Ectodermal cell (in vitro differentiated cells): ENCODE data around the gene CHST11.

Experiments used
- H3K27ac ChIP-seq: 2 replicates; pipeline ENCODE4 v1.7.0; 2013; ENCODE audit warnings: mild to moderate bottlenecking, low read depth, low read length; ENCODE audit not compliant: insufficient read depth, poor library complexity, severe bottlenecking
- H3K27me3 ChIP-seq: 2 replicates; pipeline ENCODE4 v1.7.0; 2013; ENCODE audit warnings: mild to moderate bottlenecking, low read length; ENCODE audit not compliant: insufficient read depth, control insufficient read depth, poor library complexity, severe bottlenecking
- H3K36me3 ChIP-seq: one replicate; pipeline ENCODE4 v1.7.0; 2013; ENCODE audit warnings: low read length; ENCODE audit not compliant: control insufficient read depth, insufficient read depth
- H3K4me1 ChIP-seq: one replicate; pipeline ENCODE4 v1.7.0; 2013; ENCODE audit warnings: low read length; ENCODE audit not compliant: control insufficient read depth, insufficient read depth
- H3K4me3 ChIP-seq: 2 replicates; pipeline ENCODE4 v1.7.0; 2013; ENCODE audit warnings: low read depth, low read length, control low read depth; ENCODE audit not compliant: insufficient read depth
- H3K9me3 ChIP-seq: 2 replicates; pipeline ENCODE4 v1.7.0; 2013; ENCODE audit warnings: mild to moderate bottlenecking, low read length, moderate library complexity; ENCODE audit not compliant: control insufficient read depth
- WGBS, 2 experiments: methylation state at CpG; one replicate each; pipeline ENCODE4 v1.1.7; 2013; ENCODE audit warnings: missing lambda C conversion rate in 2 of 2; 5-methylcytosine and 5-hydroxymethylcytosine counted together

Gene CHST11

DNA sequence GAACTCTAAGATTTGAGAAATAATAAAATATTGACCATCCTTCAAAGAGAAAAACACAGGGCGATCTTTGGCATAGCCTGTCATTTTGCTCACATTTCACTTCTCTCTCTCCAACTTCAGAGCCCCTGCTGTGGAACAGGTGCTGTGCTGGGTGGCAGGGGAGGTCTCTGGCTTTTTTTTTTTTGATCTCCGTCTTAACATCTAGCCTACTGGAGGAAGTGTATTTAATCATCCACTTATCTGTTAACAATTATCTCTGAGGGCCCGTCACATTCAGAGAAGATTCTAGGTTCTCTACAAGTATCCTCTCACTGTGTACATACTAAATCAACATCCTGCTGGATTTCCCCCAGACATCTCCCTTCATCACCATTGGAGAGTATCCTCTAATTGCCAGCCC lies 34.1 kb downstream of the CHST11 start:
- no peaks in the 10 kb centered on the region for H3K9me3 ChIP-seq
- no peaks in the 10 kb centered on the region for H3K27me3 ChIP-seq
- no peaks in the 10 kb centered on the region for H3K36me3 ChIP-seq
- H3K4me1 ChIP-seq: no peaks in the 10 kb centered on the region
- no peak overlapping the region for H3K4me3 ChIP-seq
- WGBS, 2 experiments: 84 to 92% methylated on average over 3 of the region's 3 CpGs
- no peak overlapping the region for H3K27ac ChIP-seq

- Histone ChIP-seq H3K36me3 (no peaks in the 10 kb centered on the region), H3K4me3 (no peak overlapping the region), H3K9me3 (no peaks in the 10 kb centered on the region), H3K27ac (no peak overlapping the region), H3K4me1 (no peaks in the 10 kb centered on the region), H3K27me3 (no peaks in the 10 kb centered on the region)
- WGBS, 2 experiments: 93 to 97% methylated on average over 7 of the region's 7 CpGs
These were observed 36.7 kb downstream of the CHST11 start for GRCh38 chr12:104493496-104493895.

- WGBS, 2 experiments: 82 to 85% methylated on average over 13 of the region's 13 CpGs
- H3K27me3 ChIP-seq: no peaks in the 10 kb centered on the region
- H3K4me1 ChIP-seq: no peaks in the 10 kb centered on the region
- no peak overlapping the region for H3K27ac ChIP-seq
- no peaks in the 10 kb centered on the region for H3K36me3 ChIP-seq
- H3K9me3 ChIP-seq: no peaks in the 10 kb centered on the region
- H3K4me3 ChIP-seq: no peak overlapping the region
These were observed 37.5 kb downstream of the CHST11 start for GRCh38 chr12:104494137-104494792.

DNA sequence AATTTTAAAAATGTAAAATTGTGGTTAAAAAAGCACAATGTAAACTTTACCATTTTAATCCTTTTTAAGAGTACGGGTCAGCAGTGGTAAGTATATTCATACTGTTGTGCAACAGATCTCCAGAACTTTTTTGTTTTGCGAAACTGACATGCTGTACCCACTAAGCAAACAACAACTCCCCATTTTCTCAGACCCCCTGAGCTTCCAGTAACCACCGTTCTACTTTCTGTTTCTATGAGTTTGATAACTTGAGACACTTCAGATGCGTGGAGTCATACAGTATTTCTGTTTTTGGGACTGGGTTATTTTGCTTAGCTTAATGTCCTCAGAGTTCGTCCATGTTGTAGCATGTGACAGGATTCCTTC lies 38.0 kb downstream of the CHST11 start:
- no peaks in the 10 kb centered on the region for H3K36me3 ChIP-seq
- peaks cover 5% of the 10 kb centered on the region for H3K4me1 ChIP-seq
- no peak overlapping the region for H3K4me3 ChIP-seq
- H3K9me3 ChIP-seq: no peaks in the 10 kb centered on the region
- no peak overlapping the region for H3K27ac ChIP-seq
- 94 to 97% methylated on average over 5 of the region's 5 CpGs for WGBS, 2 experiments
- H3K27me3 ChIP-seq: no peaks in the 10 kb centered on the region

- no peak overlapping the region for H3K27ac ChIP-seq
- no peaks in the 10 kb centered on the region for H3K9me3 ChIP-seq
- H3K4me3 ChIP-seq: no peak overlapping the region
- no peaks in the 10 kb centered on the region for H3K27me3 ChIP-seq
- peaks cover 6% of the 10 kb centered on the region for H3K4me1 ChIP-seq
- 92 to 97% methylated on average over 3 of the region's 3 CpGs for WGBS, 2 experiments
- H3K36me3 ChIP-seq: no peaks in the 10 kb centered on the region
These were observed 39.0 kb downstream of the CHST11 start for GRCh38 chr12:104495786-104496185.

DNA sequence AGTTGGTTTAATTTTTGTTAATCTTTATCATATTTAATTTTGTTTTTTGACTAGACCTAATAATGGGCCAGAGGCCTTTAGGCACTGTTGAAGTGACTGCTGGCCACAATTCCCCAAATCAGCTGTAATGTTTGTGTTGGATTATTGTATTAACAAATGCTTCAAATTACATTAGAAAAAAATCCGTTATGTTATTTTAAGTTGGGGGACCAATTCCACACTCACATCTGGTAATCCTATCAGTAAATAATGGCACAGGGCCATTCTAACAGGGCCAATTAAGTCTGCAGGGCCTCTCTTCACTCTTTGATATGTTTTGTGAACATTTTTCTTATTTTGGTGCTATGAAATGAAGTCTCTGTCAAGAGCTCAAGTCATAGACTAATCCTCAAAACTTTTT lies 39.6 kb downstream of the CHST11 start:
- Histone ChIP-seq H3K4me3 (no peak overlapping the region), H3K27me3 (no peaks in the 10 kb centered on the region), H3K4me1 (peaks cover 6% of the 10 kb centered on the region), H3K36me3 (no peaks in the 10 kb centered on the region), H3K27ac (no peak overlapping the region), H3K9me3 (no peaks in the 10 kb centered on the region)
- WGBS, 2 experiments: 83 to 100% methylated on average over 1 of the region's 1 CpG

DNA sequence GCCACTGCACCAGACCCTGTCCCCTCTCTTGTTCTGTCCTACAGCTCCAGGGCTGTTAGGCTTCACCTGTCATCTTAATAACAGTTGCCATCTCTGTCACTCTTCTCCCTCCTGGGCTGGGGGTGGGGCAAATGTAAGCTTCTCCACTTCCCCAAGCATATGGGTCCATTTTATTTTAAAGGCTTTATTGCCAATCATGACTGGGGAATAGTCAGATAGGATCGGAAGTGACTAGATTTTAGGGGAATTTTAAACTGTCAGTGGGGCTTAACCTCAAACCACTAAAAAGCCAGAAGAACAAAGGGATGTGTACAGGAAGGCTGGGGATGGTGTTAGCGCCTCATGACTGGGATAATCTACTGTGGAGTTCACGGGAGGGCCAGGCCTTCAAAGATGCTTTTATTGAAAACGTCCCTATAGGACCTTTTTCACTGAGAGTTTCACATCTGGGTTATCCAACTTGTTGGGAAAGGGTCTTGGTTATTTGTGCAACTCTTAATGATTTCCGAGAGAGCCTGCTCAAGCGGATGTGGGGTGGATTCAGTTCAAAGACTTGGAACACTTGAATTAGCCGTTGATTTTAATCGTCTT lies 41.6 kb downstream of the CHST11 start:
- H3K36me3 ChIP-seq: no peaks in the 10 kb centered on the region
- no peak overlapping the region for H3K27ac ChIP-seq
- H3K9me3 ChIP-seq: no peaks in the 10 kb centered on the region
- no peak overlapping the region for H3K4me3 ChIP-seq
- H3K4me1 ChIP-seq: peaks cover 6% of the 10 kb centered on the region
- 91% methylated on average over 8 of the region's 8 CpGs for WGBS, 2 experiments
- no peaks in the 10 kb centered on the region for H3K27me3 ChIP-seq

DNA sequence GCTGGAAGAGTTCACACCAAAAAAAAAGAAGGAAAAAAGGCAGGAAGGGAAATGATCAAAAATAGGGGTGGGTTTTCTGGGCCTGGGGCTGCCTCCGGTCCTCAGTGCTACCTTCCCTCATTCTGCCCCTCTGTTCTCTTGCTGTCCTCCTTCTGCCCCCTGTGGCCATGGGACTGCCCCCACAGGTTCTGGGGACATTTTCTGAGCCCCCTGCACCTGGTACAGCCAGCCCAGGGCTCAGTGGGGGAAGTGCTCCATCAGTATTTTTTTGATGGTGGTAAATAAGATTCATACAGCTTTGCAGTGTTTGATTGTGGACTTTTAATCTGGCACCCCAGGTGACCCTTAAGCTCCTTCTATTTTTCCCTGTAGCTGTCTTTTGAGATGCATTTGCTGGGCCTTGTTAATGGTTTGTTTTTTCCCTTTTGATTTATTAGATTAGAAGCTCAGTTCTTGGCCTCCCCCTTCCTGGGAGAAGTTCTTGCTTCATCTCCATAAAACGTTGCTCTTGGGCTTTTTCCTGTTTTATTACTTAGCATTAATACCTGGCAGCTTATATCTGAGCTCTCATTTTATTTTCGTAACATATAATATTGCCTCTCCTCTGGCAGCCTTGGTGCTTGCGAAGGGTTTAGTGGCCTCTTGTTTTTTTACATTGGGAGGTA lies 43.1 kb downstream of the CHST11 start:
- H3K4me3 ChIP-seq: no peak overlapping the region
- H3K27me3 ChIP-seq: no peaks in the 10 kb centered on the region
- WGBS, 2 experiments: 51 to 71% methylated on average over 3 to 4 of the region's 4 CpGs
- H3K36me3 ChIP-seq: no peaks in the 10 kb centered on the region
- no peak overlapping the region for H3K27ac ChIP-seq
- H3K4me1 ChIP-seq: peaks cover 15% of the 10 kb centered on the region
- no peaks in the 10 kb centered on the region for H3K9me3 ChIP-seq

DNA sequence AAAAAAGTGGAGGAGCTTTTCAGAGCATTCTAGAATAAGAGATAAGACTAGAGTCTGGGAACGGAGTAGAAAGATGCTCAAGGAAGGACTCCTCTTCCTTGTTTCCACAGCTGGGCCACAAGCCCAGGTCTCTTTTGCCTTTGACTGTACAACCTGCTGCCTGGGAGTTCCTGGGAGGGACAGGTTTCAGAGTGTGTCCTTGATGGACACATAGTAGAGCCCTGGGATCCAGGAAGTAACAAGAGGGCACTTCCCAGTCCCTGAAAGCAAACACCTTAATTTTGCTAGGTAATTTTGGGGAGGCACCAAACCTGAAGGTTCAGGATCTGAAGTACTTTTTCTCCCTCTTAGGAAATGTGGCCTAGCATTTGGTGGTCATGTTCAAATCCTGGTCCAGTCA lies 44.4 kb downstream of the CHST11 start:
- no peaks in the 10 kb centered on the region for H3K9me3 ChIP-seq
- H3K4me3 ChIP-seq: no peak overlapping the region
- H3K4me1 ChIP-seq: peaks cover 15% of the 10 kb centered on the region
- H3K27ac ChIP-seq: no peak overlapping the region
- H3K36me3 ChIP-seq: no peaks in the 10 kb centered on the region
- WGBS, 2 experiments: 87 to 100% methylated on average over 1 of the region's 1 CpG
- H3K27me3 ChIP-seq: no peaks in the 10 kb centered on the region

DNA sequence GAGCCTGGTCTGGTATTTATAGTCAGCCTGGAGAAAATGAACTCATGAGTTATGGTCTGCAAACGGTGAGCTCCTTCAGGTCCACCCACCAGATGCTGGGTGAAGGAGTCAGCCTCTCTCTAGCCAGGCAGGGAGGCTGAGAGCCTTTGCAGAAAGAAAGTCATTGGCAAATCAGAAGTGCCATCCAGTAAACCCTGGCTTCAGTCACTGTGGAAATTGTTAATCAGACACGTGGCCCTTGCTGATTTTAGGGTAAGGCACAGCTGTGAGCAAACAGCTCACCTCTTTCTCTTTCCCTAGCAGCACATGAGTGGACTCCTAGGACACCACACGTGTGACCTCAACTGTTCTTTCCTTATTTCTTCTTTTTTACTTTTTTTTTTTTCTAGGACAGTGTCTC lies 44.9 kb downstream of the CHST11 start:
- 90 to 91% methylated on average over 3 of the region's 3 CpGs for WGBS, 2 experiments
- Histone ChIP-seq H3K27ac (no peak overlapping the region), H3K4me3 (no peak overlapping the region), H3K27me3 (no peaks in the 10 kb centered on the region), H3K9me3 (no peaks in the 10 kb centered on the region), H3K4me1 (peaks cover 15% of the 10 kb centered on the region), H3K36me3 (no peaks in the 10 kb centered on the region)
